Loucy (cell line): Measurements from ENCODE around the gene SLC16A7.

ENCODE experiments used
- H2AFZ ChIP-seq: fragments of 200-600 bp; sonication (generic); 2 replicates; pipeline ENCODE4 v1.6.0; 2016; ENCODE audit warnings: antibody characterized with exemption, mild to moderate bottlenecking, low read length, moderate library complexity
- H3F3A ChIP-seq: fragments of 200-600 bp; 2 replicates; pipeline ENCODE4 v1.6.0; 2016; ENCODE audit warnings: antibody characterized with exemption, low read depth, mild to moderate bottlenecking
- H3K27me3 ChIP-seq: fragments of 200-600 bp; sonication (generic); 2 replicates; pipeline ENCODE4 v1.6.1; 2014; ENCODE audit warnings: low read length, mild to moderate bottlenecking; ENCODE audit not compliant: insufficient read depth, poor library complexity, severe bottlenecking
- H3K36me3 ChIP-seq: fragments of 200-600 bp; sonication (generic); 2 replicates; pipeline ENCODE4 v1.6.1; 2016; ENCODE audit warnings: low read length; ENCODE audit not compliant: insufficient read depth
- H3K4me1 ChIP-seq: fragments of 200-600 bp; sonication (generic); 2 replicates; pipeline ENCODE4 v1.5.1; 2014; ENCODE audit warnings: low read length, mild to moderate bottlenecking; ENCODE audit not compliant: insufficient read depth, poor library complexity, severe bottlenecking
- H3K4me2 ChIP-seq: fragments of 200-600 bp; sonication (generic); 2 replicates; pipeline ENCODE4 v1.6.0; 2014; ENCODE audit warnings: antibody characterized with exemption, low read length, low read depth, mild to moderate bottlenecking; ENCODE audit not compliant: poor library complexity, severe bottlenecking
- H3K4me3 ChIP-seq: fragments of 200-600 bp; sonication (generic); 2 replicates; pipeline ENCODE4 v1.5.1; 2014; ENCODE audit warnings: low read length, mild to moderate bottlenecking, mixed read lengths; ENCODE audit not compliant: poor library complexity, severe bottlenecking
- H3K79me2 ChIP-seq: fragments of 200-600 bp; sonication (generic); 2 replicates; pipeline ENCODE4 v1.6.1; 2014; ENCODE audit warnings: low read length; ENCODE audit not compliant: insufficient read depth
- H3K9ac ChIP-seq: fragments of 200-600 bp; sonication (generic); 2 replicates; pipeline ENCODE4 v1.6.0; 2014; ENCODE audit warnings: mild to moderate bottlenecking, low read depth, low read length, moderate library complexity; ENCODE audit not compliant: poor library complexity, severe bottlenecking
- H3K9me2 ChIP-seq: fragments of 200-600 bp; sonication (generic); replicated peaks from 2 replicates; pipeline ENCODE4 v1.6.1; 2016; ENCODE audit warnings: low read depth, low read length, mixed read lengths
- H3K9me3 ChIP-seq: fragments of 200-600 bp; sonication (generic); 2 replicates; pipeline ENCODE4 v1.6.1; 2014; ENCODE audit warnings: mild to moderate bottlenecking, antibody characterized with exemption, low read length, low read depth; ENCODE audit not compliant: insufficient read depth
- H4K20me1 ChIP-seq: fragments of 200-600 bp; sonication (generic); 2 replicates; pipeline ENCODE4 v1.6.0; 2014; ENCODE audit warnings: antibody characterized with exemption, low read length, mild to moderate bottlenecking; ENCODE audit not compliant: insufficient read depth, poor library complexity, severe bottlenecking
- EZH2phosphoT487 ChIP-seq: fragments of 200-600 bp; IDR thresholded peaks from 2 replicates; pipeline ENCODE4 v1.6.1; 2018; ENCODE audit warnings: antibody characterized with exemption, mild to moderate bottlenecking, moderate library complexity, borderline replicate concordance
- TF ChIP-seq, protein P1 (sequence below): fragments of 200-600 bp; sonication (generic); conservative IDR thresholded peaks from 2 replicates; pipeline ENCODE4 v1.5.1; 2014; ENCODE audit warnings: mild to moderate bottlenecking, antibody characterized with exemption, low read length

The SLC16A7 gene

DNA sequence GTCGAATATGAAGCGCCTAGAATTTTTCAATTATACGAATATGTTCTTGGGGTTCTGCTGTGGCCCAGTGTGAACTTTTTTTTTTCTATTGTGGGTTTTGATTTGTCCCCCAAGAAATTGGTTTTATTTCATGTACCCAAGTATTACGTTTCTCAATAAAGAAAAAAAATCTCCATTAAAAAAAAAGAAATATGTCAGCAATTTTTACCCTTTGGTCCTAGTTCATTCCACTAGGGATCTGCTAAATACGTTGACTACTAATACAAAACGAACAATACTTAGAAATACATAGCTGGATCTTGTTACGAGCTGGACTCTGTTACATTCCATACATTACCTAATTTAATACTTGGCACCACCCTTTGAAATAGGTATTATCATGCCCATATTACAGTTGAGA is 216.9 kb downstream of the SLC16A7 start:
- H3K27me3 ChIP-seq = no peaks in the 10 kb centered on the region
- no peak for TF ChIP-seq EZH2phosphoT487
- TF ChIP-seq, protein P1, sequence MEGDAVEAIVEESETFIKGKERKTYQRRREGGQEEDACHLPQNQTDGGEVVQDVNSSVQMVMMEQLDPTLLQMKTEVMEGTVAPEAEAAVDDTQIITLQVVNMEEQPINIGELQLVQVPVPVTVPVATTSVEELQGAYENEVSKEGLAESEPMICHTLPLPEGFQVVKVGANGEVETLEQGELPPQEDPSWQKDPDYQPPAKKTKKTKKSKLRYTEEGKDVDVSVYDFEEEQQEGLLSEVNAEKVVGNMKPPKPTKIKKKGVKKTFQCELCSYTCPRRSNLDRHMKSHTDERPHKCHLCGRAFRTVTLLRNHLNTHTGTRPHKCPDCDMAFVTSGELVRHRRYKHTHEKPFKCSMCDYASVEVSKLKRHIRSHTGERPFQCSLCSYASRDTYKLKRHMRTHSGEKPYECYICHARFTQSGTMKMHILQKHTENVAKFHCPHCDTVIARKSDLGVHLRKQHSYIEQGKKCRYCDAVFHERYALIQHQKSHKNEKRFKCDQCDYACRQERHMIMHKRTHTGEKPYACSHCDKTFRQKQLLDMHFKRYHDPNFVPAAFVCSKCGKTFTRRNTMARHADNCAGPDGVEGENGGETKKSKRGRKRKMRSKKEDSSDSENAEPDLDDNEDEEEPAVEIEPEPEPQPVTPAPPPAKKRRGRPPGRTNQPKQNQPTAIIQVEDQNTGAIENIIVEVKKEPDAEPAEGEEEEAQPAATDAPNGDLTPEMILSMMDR = no peak
- no peak overlapping the region for H3K9ac ChIP-seq
- no peak overlapping the region for H3K4me3 ChIP-seq
- H3K9me3 ChIP-seq = peaks cover 5% of the 10 kb centered on the region; the same call in 1 of the 2 replicates
- no peaks in the 10 kb centered on the region for H4K20me1 ChIP-seq
- H2AFZ ChIP-seq = no peak overlapping the region
- H3K4me2 ChIP-seq = no peak overlapping the region
- H3K4me1 ChIP-seq = no peaks in the 10 kb centered on the region
- no peaks in the 10 kb centered on the region; the same call in 1 of the 2 replicates for H3K36me3 ChIP-seq
- no peaks in the 10 kb centered on the region for H3K79me2 ChIP-seq
- no peaks in the 10 kb centered on the region for H3K9me2 ChIP-seq
- H3F3A ChIP-seq = no peaks in the 10 kb centered on the region

DNA sequence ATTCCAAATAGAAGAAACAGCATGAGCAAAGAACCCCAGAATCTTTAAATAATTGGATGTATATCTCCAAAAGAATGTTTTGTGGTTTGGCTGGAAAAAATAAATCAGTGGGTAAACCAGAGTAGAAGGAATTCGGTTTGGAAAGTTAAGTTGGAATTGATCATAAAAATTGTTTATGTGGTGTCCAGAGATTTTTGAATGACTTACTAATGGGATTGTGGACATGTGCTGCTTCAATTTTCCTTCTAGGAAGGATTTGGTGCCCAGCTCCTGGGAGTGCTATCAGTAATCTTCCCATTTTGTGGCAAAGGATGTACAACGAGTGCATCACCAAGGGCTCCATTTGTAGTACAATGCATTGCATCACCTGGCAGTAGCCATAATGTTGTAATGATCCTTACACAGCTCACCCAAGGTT is 224.8 kb downstream of the SLC16A7 start:
- H3K4me3 ChIP-seq = no peak overlapping the region
- peaks cover 5% of the 10 kb centered on the region; the same call in 1 of the 2 replicates for H3K9me3 ChIP-seq
- TF ChIP-seq, protein P1 = no peak
- TF ChIP-seq EZH2phosphoT487 = no peak
- H3F3A ChIP-seq = no peaks in the 10 kb centered on the region
- no peaks in the 10 kb centered on the region for H3K9me2 ChIP-seq
- H3K36me3 ChIP-seq = no peaks in the 10 kb centered on the region; the same call in 1 of the 2 replicates
- no peaks in the 10 kb centered on the region for H3K79me2 ChIP-seq
- H3K4me2 ChIP-seq = no peak overlapping the region
- no peak overlapping the region for H3K9ac ChIP-seq
- H3K4me1 ChIP-seq = peaks cover 8% of the 10 kb centered on the region
- H3K27me3 ChIP-seq = no peaks in the 10 kb centered on the region
- no peaks in the 10 kb centered on the region for H4K20me1 ChIP-seq
- no peak overlapping the region for H2AFZ ChIP-seq

DNA sequence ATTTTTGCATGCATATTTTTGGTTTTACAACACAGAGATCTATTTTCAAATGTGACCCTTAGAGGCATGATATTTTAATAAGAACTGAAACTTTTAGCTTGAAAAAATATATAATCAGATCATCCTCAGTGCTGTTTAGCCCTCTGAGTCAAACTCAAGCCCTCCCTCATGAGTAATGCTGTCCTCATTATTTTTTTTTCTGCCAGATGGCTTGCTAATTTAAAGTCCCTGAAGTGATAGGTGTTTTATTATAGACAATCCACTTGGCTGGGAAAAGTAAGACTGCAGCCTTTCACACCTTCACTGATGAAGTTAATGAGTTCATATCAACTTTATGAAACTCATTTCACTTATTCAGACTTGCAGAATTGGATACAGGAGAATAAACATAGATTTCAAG is 227.7 kb downstream of the SLC16A7 start:
- Histone ChIP-seq H3K27me3 (no peaks in the 10 kb centered on the region), H3K9ac (no peak overlapping the region), H4K20me1 (no peaks in the 10 kb centered on the region), H3K36me3 (no peaks in the 10 kb centered on the region), H2AFZ (no peak overlapping the region), H3K4me1 (peaks cover 5% of the 10 kb centered on the region), H3K4me3 (no peak overlapping the region), H3K9me2 (no peaks in the 10 kb centered on the region), H3K9me3 (no peaks in the 10 kb centered on the region), H3K79me2 (no peaks in the 10 kb centered on the region), H3F3A (no peaks in the 10 kb centered on the region), H3K4me2 (no peak overlapping the region)
- TF ChIP-seq, protein P1 = no peak
- TF ChIP-seq EZH2phosphoT487 = no peak
